ENCODE data around the gene MKNK2. TPM values are rescaled to one million over a fixed set of nuclear protein-coding genes. Genes with fewer than 3 reads are reported as not detected.
A peak's percentile ranks its signal among the peaks of the same experiment; 100 is the strongest.

MKNK2 gene
- total RNA-seq, 1 donor from 2014 or later: 1,134 TPM

DNA sequence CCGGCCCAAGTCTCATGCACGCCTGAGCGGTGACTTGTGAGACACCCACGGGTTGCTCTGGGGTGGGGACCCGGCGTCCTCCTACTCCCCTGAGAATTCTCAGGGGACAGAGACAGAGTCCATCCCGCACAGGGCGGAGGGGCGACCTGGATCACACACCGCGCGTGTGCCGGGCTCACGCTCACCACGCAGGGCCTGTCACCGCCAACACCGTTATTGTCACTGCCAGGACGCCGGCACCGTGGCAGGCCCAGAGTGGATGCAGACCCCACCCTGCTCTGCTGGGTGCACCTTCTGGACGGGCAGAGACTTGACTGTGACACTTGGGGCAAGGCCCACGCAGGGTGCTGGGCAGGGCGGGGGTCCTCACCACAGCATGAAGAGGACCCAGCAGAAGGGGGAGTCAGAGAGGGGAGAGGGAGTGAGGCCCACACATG is 28.8 kb upstream of the MKNK2 start:
- Mint-ChIP-seq H3K27ac (peak overlapping the region; percentile 99), H3K36me3 (ENCODE audit: low read depth) (peaks cover 79% of the 10 kb centered on the region), H3K9me3 (no peaks in the 10 kb centered on the region), H3K4me3 (peak overlapping the region; percentile 56), H3K4me1 (peaks cover 76% of the 10 kb centered on the region), H3K27me3 (no peaks in the 10 kb centered on the region)
- no peak for ATAC-seq (ENCODE audit: low read depth)
- intact Hi-C loops (cut with micrococcal nuclease): loop anchor here (10.0 kb wide), 1 partner anchor 1105 kb away; the partner anchor contains the start of gene NCLN
- DNase-seq: no peak
- ChIA-PET CTCF (no interaction called here), POLR2A (interaction anchor here (36.0 to 59.1 kb wide), 2 partner anchors 2 to 21 kb away, joined by 2723 read pairs; partner anchors contain the start of genes IZUMO4, MKNK2 and MOB3A)
- TF ChIP-seq, protein P1, sequence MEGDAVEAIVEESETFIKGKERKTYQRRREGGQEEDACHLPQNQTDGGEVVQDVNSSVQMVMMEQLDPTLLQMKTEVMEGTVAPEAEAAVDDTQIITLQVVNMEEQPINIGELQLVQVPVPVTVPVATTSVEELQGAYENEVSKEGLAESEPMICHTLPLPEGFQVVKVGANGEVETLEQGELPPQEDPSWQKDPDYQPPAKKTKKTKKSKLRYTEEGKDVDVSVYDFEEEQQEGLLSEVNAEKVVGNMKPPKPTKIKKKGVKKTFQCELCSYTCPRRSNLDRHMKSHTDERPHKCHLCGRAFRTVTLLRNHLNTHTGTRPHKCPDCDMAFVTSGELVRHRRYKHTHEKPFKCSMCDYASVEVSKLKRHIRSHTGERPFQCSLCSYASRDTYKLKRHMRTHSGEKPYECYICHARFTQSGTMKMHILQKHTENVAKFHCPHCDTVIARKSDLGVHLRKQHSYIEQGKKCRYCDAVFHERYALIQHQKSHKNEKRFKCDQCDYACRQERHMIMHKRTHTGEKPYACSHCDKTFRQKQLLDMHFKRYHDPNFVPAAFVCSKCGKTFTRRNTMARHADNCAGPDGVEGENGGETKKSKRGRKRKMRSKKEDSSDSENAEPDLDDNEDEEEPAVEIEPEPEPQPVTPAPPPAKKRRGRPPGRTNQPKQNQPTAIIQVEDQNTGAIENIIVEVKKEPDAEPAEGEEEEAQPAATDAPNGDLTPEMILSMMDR (IDR thresholded peaks at IDR 0.05): no peak

DNA sequence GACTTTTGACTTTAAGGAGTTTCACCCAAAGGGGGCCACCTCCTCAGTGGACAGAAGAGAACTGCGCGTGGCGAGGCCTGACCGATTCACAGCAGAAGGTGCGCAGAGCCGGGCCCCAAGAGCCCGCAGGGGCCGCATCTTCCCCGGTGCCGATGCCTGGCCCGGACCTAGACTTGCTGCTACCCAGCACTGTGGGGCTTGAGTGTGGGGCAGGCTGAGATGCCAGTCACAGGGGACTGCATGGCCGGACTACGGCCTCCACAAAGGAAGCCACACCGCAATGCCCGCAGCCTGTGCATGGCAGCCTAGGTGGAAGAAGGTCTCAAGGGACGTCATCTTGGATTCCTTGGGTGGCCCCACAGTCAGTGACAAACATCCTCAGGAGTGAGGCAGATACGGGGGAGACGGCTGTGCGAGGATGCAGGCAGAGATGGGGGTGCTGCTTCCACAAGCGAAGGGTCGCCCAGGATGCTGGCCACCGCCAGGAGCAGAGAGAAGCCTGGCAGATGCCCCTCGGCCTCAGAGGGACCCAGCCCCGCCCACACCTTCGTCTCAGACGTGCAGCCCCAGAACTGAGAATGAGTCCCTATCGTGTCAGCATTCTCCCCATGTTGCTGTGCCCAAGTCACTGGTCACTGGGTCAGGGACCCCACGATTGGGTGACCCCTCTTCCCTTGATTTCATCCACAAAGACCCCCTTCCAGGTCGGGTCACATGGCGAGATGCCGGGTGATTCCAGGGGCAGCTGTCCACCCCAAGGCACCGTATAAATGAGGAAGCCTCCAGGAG is 28.2 kb upstream of the MKNK2 start:
- peaks cover 78% of the 10 kb centered on the region for H3K36me3 Mint-ChIP-seq (ENCODE audit: low read depth)
- TF ChIP-seq, protein P1 (IDR thresholded peaks at IDR 0.05): no peak
- intact Hi-C loops (cut with micrococcal nuclease): no loop called here
- CTCF ChIA-PET: no interaction called here
- no peak for DNase-seq
- no peak overlapping the region for H3K4me3 Mint-ChIP-seq
- H3K27ac Mint-ChIP-seq: peak overlapping the region; percentile 99
- no peaks in the 10 kb centered on the region for H3K9me3 Mint-ChIP-seq
- peaks cover 82% of the 10 kb centered on the region for H3K4me1 Mint-ChIP-seq
- POLR2A ChIA-PET: interaction anchor here (0.5 to 59.1 kb wide), 3 partner anchors 3 to 70 kb away, joined by 6 to 2723 read pairs (median 2723); partner anchors contain the start of genes IZUMO4, MKNK2 and MOB3A
- no peaks in the 10 kb centered on the region for H3K27me3 Mint-ChIP-seq
- no peak for ATAC-seq (ENCODE audit: low read depth)

DNA sequence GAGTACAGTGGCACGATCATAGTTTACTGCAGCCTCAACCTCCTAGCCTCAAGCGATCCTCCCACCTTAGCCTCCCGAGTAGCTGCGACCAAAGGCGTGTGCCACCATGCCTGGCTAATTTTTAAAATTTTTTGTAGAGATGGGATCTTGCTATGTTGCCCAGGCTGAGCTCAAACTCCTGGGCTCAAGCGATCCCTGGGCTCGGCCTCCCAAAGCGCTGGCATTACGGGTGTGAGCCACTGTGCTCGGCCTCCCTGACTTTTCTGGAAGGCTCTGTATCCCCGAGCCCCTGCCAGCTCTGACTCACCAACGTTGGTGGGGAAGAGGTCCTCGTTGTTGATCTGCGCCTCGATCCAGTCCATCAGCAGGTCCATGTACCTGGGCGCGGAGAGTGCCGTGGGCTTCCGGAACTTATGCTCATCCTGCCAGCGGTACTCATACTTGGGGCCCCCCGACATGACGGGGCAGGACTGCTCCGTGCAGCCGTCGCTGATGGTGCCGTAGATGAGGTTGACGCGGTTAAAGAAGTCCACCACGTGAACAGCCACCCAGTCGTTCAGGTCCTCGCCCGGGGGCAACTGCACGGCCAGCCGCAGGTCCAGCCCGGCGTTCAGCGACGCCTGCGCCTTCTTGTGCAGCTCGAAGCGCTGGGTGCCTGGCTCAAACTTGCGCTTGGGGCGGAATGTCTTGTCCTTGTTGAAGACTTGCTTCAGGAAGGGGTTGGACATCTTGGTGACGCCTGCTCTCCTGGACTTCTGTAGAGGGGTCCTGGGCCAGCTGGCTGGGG is 27.0 kb upstream of the MKNK2 start:
- Mint-ChIP-seq H3K4me3 (no peak overlapping the region), H3K4me1 (peaks cover 82% of the 10 kb centered on the region)

DNA sequence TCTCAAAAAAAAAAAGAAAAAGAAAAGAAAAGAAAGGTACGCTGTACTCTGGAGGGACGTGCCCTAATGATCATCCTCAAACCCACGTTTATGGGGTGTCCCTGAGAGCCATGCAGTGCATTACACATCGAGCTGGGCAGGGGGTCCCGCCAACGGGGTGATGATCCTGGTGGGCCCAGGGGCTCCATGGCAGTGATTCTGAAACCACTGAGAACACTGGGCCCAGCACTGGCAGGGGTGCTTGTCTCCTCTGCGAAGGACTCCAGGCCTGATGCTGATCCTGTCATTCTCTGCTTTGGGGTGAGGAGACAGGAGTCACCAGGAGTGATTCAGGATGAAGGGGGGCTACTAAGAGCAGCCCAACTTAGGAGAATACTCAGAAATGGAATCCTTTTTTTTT is 26.4 kb upstream of the MKNK2 start:
- Mint-ChIP-seq H3K9me3 (no peaks in the 10 kb centered on the region), H3K4me1 (peaks cover 82% of the 10 kb centered on the region)

More for the DNA sequence above, 27.0 kb upstream of the MKNK2 start:
- no peaks in the 10 kb centered on the region for H3K9me3 Mint-ChIP-seq
- peaks cover 76% of the 10 kb centered on the region for H3K36me3 Mint-ChIP-seq (ENCODE audit: low read depth)
- H3K27me3 Mint-ChIP-seq: no peaks in the 10 kb centered on the region
- CTCF ChIA-PET: no interaction called here
- peak overlapping the region; percentile 99 for H3K27ac Mint-ChIP-seq
- DNase-seq (no peak), ATAC-seq (ENCODE audit: low read depth) (no peak)
- intact Hi-C loops (cut with micrococcal nuclease): no loop called here
- POLR2A ChIA-PET: interaction anchor here (0.5 to 59.1 kb wide), 4 partner anchors 4 to 69 kb away, joined by 3 to 2723 read pairs (median 1364); partner anchors contain the start of genes IZUMO4, MKNK2 and MOB3A
- TF ChIP-seq, protein P1 (IDR thresholded peaks at IDR 0.05): no peak

More for the DNA sequence above, 26.4 kb upstream of the MKNK2 start:
- DNase-seq: no peak
- POLR2A ChIA-PET: interaction anchor here (0.5 to 59.1 kb wide), 3 partner anchors 5 to 64 kb away, joined by 3 to 2723 read pairs (median 2723); partner anchors contain the start of genes IZUMO4, MKNK2 and MOB3A
- TF ChIP-seq, protein P1 (IDR thresholded peaks at IDR 0.05): no peak
- intact Hi-C loops (cut with micrococcal nuclease): no loop called here
- no peak overlapping the region for H3K4me3 Mint-ChIP-seq
- H3K36me3 Mint-ChIP-seq (ENCODE audit: low read depth): peaks cover 76% of the 10 kb centered on the region
- H3K27ac Mint-ChIP-seq: no peak overlapping the region
- H3K27me3 Mint-ChIP-seq: no peaks in the 10 kb centered on the region
- no peak for ATAC-seq (ENCODE audit: low read depth)
- CTCF ChIA-PET: no interaction called here

All from activated B cell treated with CpG ODN at 0.5 μM for 24 hours (primary cell).